Activated CD8-positive, alpha-beta memory T cell treated with anti-CD3 and anti-CD28 coated beads for 1 hour (primary cell): ENCODE measurements around the gene TTC17.
"Not testable (repeated sequence)": the region's sequence is repeated elsewhere in the genome, so short reads cannot be mapped to it uniquely, and the experiment has no call there.

Experiments
- DNase-seq, 2 donors: peaks; one replicate each; pipeline ENCODE4 v3.0.0-alpha.2; 2020; ENCODE audit warnings: low read depth in 1 of 2; ENCODE audit errors: extremely low read depth in 1 of 2

Gene TTC17

GRCh38 chr11:43378897-43379296 is 20.2 kb downstream of the TTC17 start:
- no peak for DNase-seq

GRCh38 chr11:43381802-43382201 is 23.1 kb downstream of the TTC17 start:
- DNase-seq: no peak

- no peak for DNase-seq
These were observed 23.9 kb downstream of the TTC17 start for GRCh38 chr11:43382614-43383013.

GRCh38 chr11:43384393-43384792 is 25.7 kb downstream of the TTC17 start:
- no peak for DNase-seq

- no peak for DNase-seq
These were observed 34.0 kb downstream of the TTC17 start for GRCh38 chr11:43392713-43393112.

- no peak for DNase-seq
These were observed 35.1 kb downstream of the TTC17 start for GRCh38 chr11:43393765-43394355.

- no peak for DNase-seq
These were observed 37.9 kb downstream of the TTC17 start for GRCh38 chr11:43396617-43397016.

GRCh38 chr11:43397251-43397650 is 38.5 kb downstream of the TTC17 start:
- DNase-seq: no peak

- DNase-seq: no peak
These were observed 41.4 kb downstream of the TTC17 start for GRCh38 chr11:43399983-43400630.

GRCh38 chr11:43401252-43401651 is 42.5 kb downstream of the TTC17 start:
- no peak for DNase-seq

GRCh38 chr11:43401811-43402210 is 43.1 kb downstream of the TTC17 start:
- not testable (repeated sequence) for DNase-seq

- no peak for DNase-seq
These were observed 44.9 kb downstream of the TTC17 start for GRCh38 chr11:43403357-43404231.

- no peak for DNase-seq
These were observed 45.7 kb downstream of the TTC17 start for GRCh38 chr11:43404406-43404805.

GRCh38 chr11:43404836-43405479 is 46.2 kb downstream of the TTC17 start:
- DNase-seq: no peak

GRCh38 chr11:43408277-43408676 is 49.6 kb downstream of the TTC17 start:
- DNase-seq: no peak

GRCh38 chr11:43410394-43410793 is 51.7 kb downstream of the TTC17 start:
- DNase-seq: no peak

GRCh38 chr11:43418197-43418596 is 59.5 kb downstream of the TTC17 start:
- DNase-seq: no peak

- DNase-seq: no peak
These were observed 60.7 kb downstream of the TTC17 start for GRCh38 chr11:43419460-43419859.

- no peak for DNase-seq
These were observed 69.3 kb downstream of the TTC17 start for GRCh38 chr11:43427971-43428370.

- not testable (repeated sequence) for DNase-seq
These were observed 72.2 kb downstream of the TTC17 start for GRCh38 chr11:43430916-43431315.

- no peak for DNase-seq
These were observed 76.2 kb downstream of the TTC17 start for GRCh38 chr11:43434893-43435292.
